Measurements from ENCODE around the gene NAV2. TPM values are rescaled to one million over a fixed set of nuclear protein-coding genes. Genes with fewer than 3 reads are reported as not detected.

The NAV2 gene
- total and polyA plus RNA-seq, 12 donors: 6.9 to 34.7 (median 20.2) TPM

- no peaks in the 10 kb centered on the region for H3K27me3 ChIP-seq
- intact Hi-C loops (cut with DNase I): loop anchor here in 4 of 10 donors (5.0 to 10.0 kb wide), 4 partner anchors 37 to 100 kb away; partner anchors contain the start of gene NAV2 (in 3 of the 4)
- no peak overlapping the region for H3K4me3 ChIP-seq
- 80 to 86% methylated on average over 3 of the region's 3 CpGs for WGBS, 2 donors
- peak overlapping the region; percentile 60 to 93 (median 81) for H3K27ac ChIP-seq
- H3K4me1 ChIP-seq: peaks cover 16 to 75% (median 51%) of the 10 kb centered on the region in 9 donors
- no peaks in the 10 kb centered on the region for H3K9me3 ChIP-seq
- ATAC-seq (no peak), DNase-seq (no peak)
- H3K36me3 ChIP-seq: no peaks in the 10 kb centered on the region
- no peak for TF ChIP-seq CTCF (IDR thresholded peaks at IDR 0.05)
Observed at GRCh38 chr11:19674836-19675235, 37.8 kb upstream of the NAV2 start.

- 93 to 96% methylated on average over 5 of the region's 5 CpGs for WGBS, 2 donors
Observed at GRCh38 chr11:19675397-19675796, 37.2 kb upstream of the NAV2 start.

GRCh38 chr11:19676475-19677380 is 35.9 kb upstream of the NAV2 start:
- intact Hi-C loops (cut with DNase I): loop anchor here in 4 of 10 donors (5.0 to 10.0 kb wide), 3 partner anchors 36 to 102 kb away; partner anchors contain the start of gene NAV2 (in 3 of the 4)
- DNase-seq: peak in 1 of 2 donors; percentile 80
- TF ChIP-seq CTCF (IDR thresholded peaks at IDR 0.05): no peak
- peaks cover 25 to 88% (median 68%) of the 10 kb centered on the region in 9 donors for H3K4me1 ChIP-seq
- H3K4me3 ChIP-seq: no peak overlapping the region
- H3K9me3 ChIP-seq: no peaks in the 10 kb centered on the region
- peak; percentile 43 to 83 (median 68) for ATAC-seq
- H3K27me3 ChIP-seq: no peaks in the 10 kb centered on the region
- H3K27ac ChIP-seq: peak overlapping the region; percentile 71 to 93 (median 80)
- H3K36me3 ChIP-seq: no peaks in the 10 kb centered on the region
- 69 to 70% methylated on average over 15 of the region's 15 CpGs for WGBS, 2 donors

More at GRCh38 chr11:19675397-19675796, 37.2 kb upstream of the NAV2 start:
- TF ChIP-seq CTCF (IDR thresholded peaks at IDR 0.05): no peak
- Histone ChIP-seq H3K4me3 (no peak overlapping the region), H3K27me3 (no peaks in the 10 kb centered on the region), H3K9me3 (no peaks in the 10 kb centered on the region), H3K4me1 (peaks cover 21 to 76% (median 57%) of the 10 kb centered on the region in 9 donors), H3K36me3 (no peaks in the 10 kb centered on the region), H3K27ac (peak overlapping the region; percentile 49 to 93 (median 82))
- no peak for DNase-seq
- intact Hi-C loops (cut with DNase I): loop anchor here in 4 of 10 donors (5.0 to 10.0 kb wide), 3 partner anchors 37 to 101 kb away; partner anchors contain the start of gene NAV2 (in 3 of the 4)
- ATAC-seq: no peak

GRCh38 chr11:19677381-19678080 is 35.1 kb upstream of the NAV2 start:
- H3K27ac ChIP-seq: peak overlapping the region; percentile 71 to 93 (median 80)
- H3K27me3 ChIP-seq: no peaks in the 10 kb centered on the region
- DNase-seq: no peak
- no peak for TF ChIP-seq CTCF (IDR thresholded peaks at IDR 0.05)
- no peak for ATAC-seq
- intact Hi-C loops (cut with DNase I): loop anchor here in 4 of 10 donors (5.0 to 10.0 kb wide), 3 partner anchors 35 to 103 kb away; partner anchors contain the start of gene NAV2 (in 3 of the 4)
- no peaks in the 10 kb centered on the region for H3K9me3 ChIP-seq
- H3K4me1 ChIP-seq: peaks cover 25 to 96% (median 73%) of the 10 kb centered on the region in 9 donors
- no peaks in the 10 kb centered on the region for H3K36me3 ChIP-seq
- no peak overlapping the region for H3K4me3 ChIP-seq
- 80 to 84% methylated on average over 8 of the region's 8 CpGs for WGBS, 2 donors

Data from heart right ventricle (tissue), 16 donors.